Chondrocyte (in vitro differentiated cells): Measurements from ENCODE around the gene RGS9. TPM values are rescaled to one million over a fixed set of nuclear protein-coding genes. Genes with fewer than 3 reads are reported as not detected.

Experiments
- DNase-seq: peaks from one replicate; pipeline ENCODE4 v3.0.0; 2021; ENCODE audit warnings: mixed read lengths, low spot score
- H3K27ac Mint-ChIP-seq: one replicate; pipeline ENCODE4 v1.8.0; 2021; ENCODE audit warnings: mild to moderate bottlenecking, moderate library complexity, mixed read lengths; ENCODE audit not compliant: unreplicated experiment
- H3K27me3 Mint-ChIP-seq: 2 replicates; pipeline ENCODE4 v1.8.0; 2021; ENCODE audit warnings: low read depth, mixed read lengths
- H3K36me3 Mint-ChIP-seq: 2 replicates; pipeline ENCODE4 v1.8.0; 2021; ENCODE audit warnings: low read depth, mixed read lengths
- H3K4me1 Mint-ChIP-seq: 2 replicates; pipeline ENCODE4 v1.8.0; 2021; ENCODE audit warnings: low read depth, mild to moderate bottlenecking, mixed read lengths
- H3K4me3 Mint-ChIP-seq: one replicate; pipeline ENCODE4 v1.8.0; 2021; ENCODE audit warnings: mild to moderate bottlenecking, moderate library complexity, mixed read lengths; ENCODE audit not compliant: unreplicated experiment
- H3K9me3 Mint-ChIP-seq: 2 replicates; pipeline ENCODE4 v1.8.0; 2021; ENCODE audit warnings: low read depth, mixed read lengths
- total RNA-seq: library from RNA; stranded (reverse); gene quantifications from 3 replicates; pipeline ENCODE4 v1.2.1, GENCODE V29; 2021
- TF ChIP-seq, protein P1 (sequence below): fragments of 200-600 bp; sonication (generic); IDR thresholded peaks from 2 replicates; pipeline ENCODE4 v1.5.0; 2021; ENCODE audit warnings: antibody characterized with exemption, mild to moderate bottlenecking, moderate library complexity

The RGS9 gene
- total RNA-seq, 1 donor from 2014 or later = 14.9 TPM

DNA sequence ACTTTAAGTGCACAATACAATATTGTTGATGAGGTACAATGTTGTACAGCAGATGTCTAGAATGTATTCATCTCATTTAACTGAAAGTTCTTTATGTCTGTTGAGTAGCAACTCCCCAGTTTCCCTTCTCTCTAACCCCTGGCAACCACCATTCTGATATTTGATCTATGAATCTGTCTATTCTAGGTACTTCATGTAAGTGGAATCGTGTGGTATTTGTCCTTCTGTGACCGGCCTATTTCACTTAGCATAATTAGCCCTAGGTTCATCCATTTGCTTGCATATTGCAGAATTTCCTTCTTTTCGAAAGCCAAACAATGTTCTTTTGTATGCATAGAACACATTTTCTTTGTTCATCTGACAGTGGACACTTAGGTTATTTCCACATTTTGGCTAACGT, 10.8 kb downstream of the RGS9 start:
- Mint-ChIP-seq H3K9me3 (no peaks in the 10 kb centered on the region), H3K4me1 (peaks cover 15% of the 10 kb centered on the region), H3K27me3 (no peaks in the 10 kb centered on the region), H3K27ac (no peak overlapping the region), H3K4me3 (no peak overlapping the region), H3K36me3 (no peaks in the 10 kb centered on the region)
- TF ChIP-seq, protein P1, sequence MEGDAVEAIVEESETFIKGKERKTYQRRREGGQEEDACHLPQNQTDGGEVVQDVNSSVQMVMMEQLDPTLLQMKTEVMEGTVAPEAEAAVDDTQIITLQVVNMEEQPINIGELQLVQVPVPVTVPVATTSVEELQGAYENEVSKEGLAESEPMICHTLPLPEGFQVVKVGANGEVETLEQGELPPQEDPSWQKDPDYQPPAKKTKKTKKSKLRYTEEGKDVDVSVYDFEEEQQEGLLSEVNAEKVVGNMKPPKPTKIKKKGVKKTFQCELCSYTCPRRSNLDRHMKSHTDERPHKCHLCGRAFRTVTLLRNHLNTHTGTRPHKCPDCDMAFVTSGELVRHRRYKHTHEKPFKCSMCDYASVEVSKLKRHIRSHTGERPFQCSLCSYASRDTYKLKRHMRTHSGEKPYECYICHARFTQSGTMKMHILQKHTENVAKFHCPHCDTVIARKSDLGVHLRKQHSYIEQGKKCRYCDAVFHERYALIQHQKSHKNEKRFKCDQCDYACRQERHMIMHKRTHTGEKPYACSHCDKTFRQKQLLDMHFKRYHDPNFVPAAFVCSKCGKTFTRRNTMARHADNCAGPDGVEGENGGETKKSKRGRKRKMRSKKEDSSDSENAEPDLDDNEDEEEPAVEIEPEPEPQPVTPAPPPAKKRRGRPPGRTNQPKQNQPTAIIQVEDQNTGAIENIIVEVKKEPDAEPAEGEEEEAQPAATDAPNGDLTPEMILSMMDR = no peak
- DNase-seq = no peak

DNA sequence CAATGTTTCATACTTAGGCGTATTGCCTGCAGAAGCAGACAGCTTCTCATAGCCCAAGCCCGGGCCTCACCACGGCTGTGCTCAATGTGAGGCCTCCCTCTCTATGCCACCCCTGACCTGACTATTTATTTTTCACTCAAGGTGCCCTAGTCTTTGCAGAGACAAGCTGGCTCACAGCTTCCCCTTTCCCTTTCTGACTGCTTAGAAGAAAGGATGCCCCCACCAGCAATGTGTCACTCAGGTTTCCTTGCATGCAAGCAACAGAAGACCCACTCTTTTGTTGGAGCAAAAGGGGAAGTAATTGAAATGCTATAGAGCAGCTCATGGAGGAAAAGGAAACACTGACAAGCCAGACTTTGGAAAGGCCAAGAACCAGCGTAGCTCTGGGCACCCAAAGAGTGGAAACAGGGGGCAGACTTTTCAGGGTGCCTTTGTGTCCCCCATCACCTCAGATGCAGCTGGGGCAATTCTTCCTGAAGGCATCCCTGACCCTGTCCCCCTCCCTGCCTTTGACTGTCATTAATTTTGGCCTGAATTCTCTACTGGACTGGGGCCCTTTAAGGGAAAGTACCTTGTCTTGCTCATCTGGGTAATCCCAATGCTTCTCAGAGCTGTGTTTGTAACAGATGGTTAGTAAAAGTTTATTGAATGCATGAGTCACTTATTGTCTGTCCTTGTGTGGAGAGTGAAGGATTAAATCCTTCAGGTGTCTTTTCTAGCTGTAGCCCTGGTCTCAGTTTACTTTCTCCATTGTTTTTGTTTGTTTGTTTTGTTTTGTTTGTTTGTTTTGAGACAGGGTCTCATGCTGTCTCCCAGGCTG, 17.8 kb downstream of the RGS9 start:
- peaks cover 10% of the 10 kb centered on the region for H3K36me3 Mint-ChIP-seq
- H3K27me3 Mint-ChIP-seq = no peaks in the 10 kb centered on the region
- no peak overlapping the region for H3K27ac Mint-ChIP-seq
- TF ChIP-seq, protein P1 = no peak
- peaks cover 3% of the 10 kb centered on the region for H3K4me1 Mint-ChIP-seq
- H3K9me3 Mint-ChIP-seq = no peaks in the 10 kb centered on the region
- no peak overlapping the region for H3K4me3 Mint-ChIP-seq
- DNase-seq = no peak

DNA sequence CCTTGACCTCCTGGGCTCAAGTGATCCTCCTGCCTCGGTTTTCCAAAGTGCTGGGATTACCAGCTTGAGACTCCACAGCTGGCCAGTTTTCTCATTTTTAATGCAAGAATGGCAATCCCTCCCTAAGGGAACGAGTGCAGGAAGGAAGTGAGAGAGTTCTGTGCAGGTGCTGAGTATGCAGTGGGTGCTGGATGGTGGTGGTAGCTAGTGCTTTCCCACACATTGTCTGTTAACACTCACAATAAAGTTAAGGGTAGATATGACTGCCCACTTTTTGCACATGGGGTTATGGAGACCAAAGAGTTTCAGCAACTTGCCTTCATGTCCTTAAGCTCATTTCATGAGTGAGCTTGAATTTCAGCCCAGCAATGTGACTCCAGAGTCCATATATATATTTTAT, 18.5 kb downstream of the RGS9 start:
- H3K36me3 Mint-ChIP-seq = peaks cover 10% of the 10 kb centered on the region
- no peaks in the 10 kb centered on the region for H3K9me3 Mint-ChIP-seq
- TF ChIP-seq, protein P1 = no peak
- no peaks in the 10 kb centered on the region for H3K27me3 Mint-ChIP-seq
- no peak for DNase-seq
- peaks cover 3% of the 10 kb centered on the region for H3K4me1 Mint-ChIP-seq
- no peak overlapping the region for H3K4me3 Mint-ChIP-seq
- no peak overlapping the region for H3K27ac Mint-ChIP-seq

DNA sequence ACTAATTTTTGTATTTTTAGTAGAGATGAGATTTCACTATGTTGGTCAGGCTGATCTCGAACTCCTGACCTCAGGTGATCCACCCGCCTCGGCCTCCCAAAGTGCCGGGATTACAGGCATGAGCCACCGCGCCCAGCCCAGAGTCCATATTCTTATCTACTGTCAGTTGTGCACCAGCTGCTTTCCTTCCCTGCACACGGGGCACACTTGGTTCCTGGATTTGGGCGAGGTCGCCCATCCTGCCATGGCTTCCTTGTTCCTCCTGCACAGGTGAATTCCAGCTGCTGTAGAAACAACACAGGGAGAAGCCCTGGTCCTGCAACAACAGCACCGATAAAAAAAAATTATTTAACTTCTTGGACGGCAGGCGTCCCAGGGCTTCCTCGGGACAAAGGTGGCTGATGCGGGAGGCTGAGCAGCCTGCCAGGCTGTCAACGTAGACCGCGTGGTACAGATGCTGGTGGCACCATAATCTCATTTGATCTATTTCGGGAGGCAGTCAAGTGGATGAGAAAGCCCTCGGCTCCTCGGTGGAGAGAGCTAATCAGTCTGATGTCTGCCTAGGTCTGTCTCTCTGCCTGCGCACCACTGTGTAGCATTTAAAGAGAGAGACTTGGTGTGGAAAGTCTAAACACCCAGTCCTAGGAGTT, 19.1 kb downstream of the RGS9 start:
- Mint-ChIP-seq H3K27ac (no peak overlapping the region), H3K36me3 (peaks cover 10% of the 10 kb centered on the region)
- DNase-seq = no peak

More for the DNA sequence above, 19.1 kb downstream of the RGS9 start:
- Mint-ChIP-seq H3K9me3 (no peaks in the 10 kb centered on the region), H3K27me3 (no peaks in the 10 kb centered on the region), H3K4me1 (peaks cover 3% of the 10 kb centered on the region), H3K4me3 (no peak overlapping the region)
- TF ChIP-seq, protein P1 = no peak
